Motor neuron (in vitro differentiated cells): ENCODE measurements around the gene NLRC5. TPM values are rescaled to one million over a fixed set of nuclear protein-coding genes. Genes with fewer than 3 reads are reported as not detected.
A peak's percentile ranks its signal among the peaks of the same experiment; 100 is the strongest.

Source experiments
- ATAC-seq, 8 experiments: fragments of 200-7000 bp; cut with Tn5 transposase; replicated peaks in 6 of 8; 2 replicates each; pipeline ENCODE4 v1.8.0; 2021; ENCODE audit warnings: mild to moderate bottlenecking in 8 of 8, moderate library complexity in 8 of 8
- H3K27ac ChIP-seq, 2 donors: fragments of 250-450 bp; sonication (Bioruptor Pico); 2 replicates each; pipeline ENCODE4 v1.9.0; 2021; ENCODE audit warnings: antibody characterized with exemption in 2 of 2, mild to moderate bottlenecking in 2 of 2, moderate library complexity in 1 of 2
- H3K4me1 ChIP-seq, 2 donors: fragments of 250-450 bp; sonication (Bioruptor Pico); replicated peaks in 1 of 2; 2 replicates each; pipeline ENCODE4 v1.6.1; 2021; ENCODE audit warnings: antibody characterized with exemption in 2 of 2, mild to moderate bottlenecking in 2 of 2, moderate library complexity in 1 of 2
- H3K4me3 ChIP-seq, 5 donors: fragments of 250-450 bp; sonication (Bioruptor Pico); 2 replicates each; pipeline ENCODE4 v1.9.0; 2021; ENCODE audit warnings: antibody characterized with exemption in 5 of 5, mild to moderate bottlenecking in 5 of 5, moderate library complexity in 4 of 5
- WGBS, 10 experiments: fragments of 450-650 bp; shearing (Covaris generic); methylation state at CpG; one replicate each; pipeline ENCODE4 v1.0.0; 2022; 5-methylcytosine and 5-hydroxymethylcytosine counted together
- in situ Hi-C, 9 experiments: fragments of 400-800 bp; cut with MboI; loops; one replicate each; pipeline ENCODE4 v1.15.0; 2021; ENCODE audit warnings: low sequenced_read_pairs in 9 of 9, low pct_unique_long_range_greater_than_20kb in 2 of 9; ENCODE audit not compliant: unreplicated experiment in 9 of 9
- total RNA-seq, 8 experiments: library from RNA; unstranded; fragments of 300-600 nt; gene quantifications; 2 replicates each; pipeline versions ENCODE4 v1.2.3 to v1.2.4, GENCODE V29; 2022

NLRC5 gene
- total RNA-seq, 8 experiments from 2014 or later = 0.16 to 38.8 (median 3.4) TPM

GRCh38 chr16:56950455-56950854, 38.9 kb upstream of the NLRC5 start:
- peak in 3 of 8 experiments; percentile 3 to 8 (median 7) for ATAC-seq
- in situ Hi-C loops = no loop called here
- H3K27ac ChIP-seq = no peak overlapping the region
- H3K4me3 ChIP-seq = no peak overlapping the region
- WGBS, 10 experiments = 74 to 100% (median 88%) methylated on average over 1 to 6 of the region's 7 CpGs; no CpG with 5 or more reads in 3 of the 10 experiments
- H3K4me1 ChIP-seq = peaks cover 0 to 3% of the 10 kb centered on the region in 2 donors

GRCh38 chr16:56950881-56951771, 38.2 kb upstream of the NLRC5 start:
- no peak overlapping the region for H3K4me3 ChIP-seq
- H3K4me1 ChIP-seq = peaks cover 0 to 3% of the 10 kb centered on the region in 2 donors
- in situ Hi-C loops = no loop called here
- peak; percentile 69 to 78 (median 74) for ATAC-seq
- 52 to 100% (median 76%) methylated on average over 1 to 8 of the region's 15 CpGs; no CpG with 5 or more reads in 3 of the 10 experiments for WGBS, 10 experiments
- H3K27ac ChIP-seq = no peak overlapping the region

DNA sequence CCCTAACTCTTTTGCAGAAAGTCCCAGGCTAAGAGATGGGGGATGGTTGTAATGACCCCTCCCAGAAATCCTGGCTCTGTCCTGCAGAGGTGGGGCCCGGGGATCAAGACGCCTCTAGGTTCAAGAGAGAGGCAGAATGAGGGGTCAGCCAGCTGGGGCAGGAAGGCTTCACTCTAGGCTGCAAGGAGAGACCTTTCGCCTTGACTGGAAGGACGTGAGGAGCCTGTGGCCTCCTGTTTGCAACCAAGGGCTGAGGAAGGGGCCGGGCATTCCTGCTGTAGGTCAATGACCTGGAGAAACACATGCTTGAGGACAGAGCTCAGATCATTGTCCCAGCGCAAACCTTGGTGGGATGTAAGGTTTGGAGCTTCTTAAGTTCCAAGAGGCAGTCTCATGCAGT, 36.4 kb upstream of the NLRC5 start:
- no peak overlapping the region for H3K4me3 ChIP-seq
- in situ Hi-C loops = no loop called here
- H3K27ac ChIP-seq = no peak overlapping the region
- WGBS, 10 experiments = 80 to 100% (median 90%) methylated on average over 1 to 2 of the region's 6 CpGs; no CpG with 5 or more reads in 5 of the 10 experiments
- peaks cover 0 to 3% of the 10 kb centered on the region in 2 donors for H3K4me1 ChIP-seq
- ATAC-seq = no peak

DNA sequence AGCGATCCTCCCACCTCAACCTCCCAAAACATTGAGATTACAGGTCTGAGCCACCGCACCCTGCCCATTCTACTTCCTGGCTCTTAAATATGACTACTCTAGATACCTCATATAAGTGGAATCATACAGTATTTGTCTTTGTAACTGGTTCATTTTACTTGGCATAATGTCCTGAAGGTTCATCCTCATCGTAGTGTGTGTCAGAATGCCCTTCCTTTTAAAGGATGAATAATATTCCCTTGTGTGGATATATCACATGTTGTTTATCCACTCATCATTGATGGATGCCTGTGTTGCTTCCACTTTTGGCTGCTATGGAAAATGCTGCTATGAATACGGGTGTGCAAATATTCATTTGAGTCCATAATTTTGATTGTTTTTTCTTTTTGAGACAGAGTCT, 33.3 kb upstream of the NLRC5 start:
- H3K4me1 ChIP-seq = peaks cover 0 to 6% of the 10 kb centered on the region in 2 donors

GRCh38 chr16:56956756-56957155, 32.6 kb upstream of the NLRC5 start:
- in situ Hi-C loops = no loop called here
- WGBS, 10 experiments = 0 to 100% (median 41%) methylated on average over 1 to 4 of the region's 4 CpGs; no CpG with 5 or more reads in 2 of the 10 experiments
- Histone ChIP-seq H3K4me3 (no peak overlapping the region), H3K4me1 (peaks cover 0 to 4% of the 10 kb centered on the region in 2 donors), H3K27ac (no peak overlapping the region)
- no peak for ATAC-seq

More for the DNA sequence above, 33.3 kb upstream of the NLRC5 start:
- no peak overlapping the region for H3K4me3 ChIP-seq
- in situ Hi-C loops = no loop called here
- no peak for ATAC-seq
- WGBS, 10 experiments = 38 to 100% (median 83%) methylated on average over 1 to 4 of the region's 4 CpGs; no CpG with 5 or more reads in 3 of the 10 experiments
- H3K27ac ChIP-seq = no peak overlapping the region

- peaks cover 0 to 4% of the 10 kb centered on the region in 2 donors for H3K4me1 ChIP-seq
- whole genome bisulfite sequencing, 10 experiments = 73 to 90% (median 84%) methylated on average over 2 to 7 of the region's 13 CpGs; no CpG with 5 or more reads in 5 of the 10 experiments
- in situ Hi-C loops = no loop called here
These were observed 28.6 kb upstream of the NLRC5 start for GRCh38 chr16:56960681-56961281.

GRCh38 chr16:56961386-56961785, 28.0 kb upstream of the NLRC5 start:
- in situ Hi-C loops = no loop called here

More at GRCh38 chr16:56960681-56961281, 28.6 kb upstream of the NLRC5 start:
- no peak overlapping the region for H3K27ac ChIP-seq
- H3K4me3 ChIP-seq = no peak overlapping the region
- ATAC-seq = peak in 5 of 8 experiments; percentile 23 to 37 (median 33)

DNA sequence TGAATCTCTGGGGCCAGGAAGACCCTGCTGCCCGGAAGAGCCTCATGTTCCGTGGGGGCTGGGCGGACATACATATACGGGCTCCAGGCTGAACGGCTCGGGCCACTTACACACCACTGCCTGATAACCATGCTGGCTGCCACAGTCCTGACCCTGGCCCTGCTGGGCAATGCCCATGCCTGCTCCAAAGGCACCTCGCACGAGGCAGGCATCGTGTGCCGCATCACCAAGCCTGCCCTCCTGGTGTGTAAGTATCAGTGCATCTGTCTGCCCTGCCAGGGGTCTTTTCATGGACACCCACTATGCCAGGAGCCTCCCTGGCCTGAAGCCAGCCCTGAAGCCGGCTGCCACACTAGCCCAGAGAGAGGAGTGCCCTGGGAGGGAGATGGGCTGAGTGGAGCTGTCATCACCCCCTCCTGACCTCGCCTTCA, 27.5 kb upstream of the NLRC5 start, which contains the start of gene CETP:
Gene CETP, plus strand, starts transcription at position 100 of the 431 bp plus-strand sequence. Its CDS starts 30 bp downstream, at position 130.
- peaks cover 0 to 4% of the 10 kb centered on the region in 2 donors for H3K4me1 ChIP-seq
- 67 to 80% (median 80%) methylated on average over 1 to 8 of the region's 12 CpGs; no CpG with 5 or more reads in 5 of the 10 experiments for WGBS, 10 experiments
- no peak within 1 kb of the TSS for H3K4me3 ChIP-seq
- in situ Hi-C loops = no loop called here
- no peak within 1 kb of the TSS for H3K27ac ChIP-seq
- peak in 1 of 8 experiments; percentile 16 for ATAC-seq

More at GRCh38 chr16:56961386-56961785, 28.0 kb upstream of the NLRC5 start:
- no peak overlapping the region for H3K4me3 ChIP-seq
- H3K4me1 ChIP-seq = peaks cover 0 to 4% of the 10 kb centered on the region in 2 donors
- 50 to 100% (median 83%) methylated on average over 1 to 3 of the region's 3 CpGs; no CpG with 5 or more reads in 2 of the 10 experiments for WGBS, 10 experiments
- H3K27ac ChIP-seq = no peak overlapping the region
- ATAC-seq = no peak

GRCh38 chr16:56964243-56965148, 24.9 kb upstream of the NLRC5 start:
- in situ Hi-C loops = no loop called here
- Histone ChIP-seq H3K4me1 (peaks cover 0 to 4% of the 10 kb centered on the region in 2 donors), H3K27ac (no peak overlapping the region), H3K4me3 (no peak overlapping the region)
- WGBS, 10 experiments = 37 to 100% (median 73%) methylated on average over 1 to 16 of the region's 30 CpGs; no CpG with 5 or more reads in 2 of the 10 experiments
- ATAC-seq = peak in 3 of 8 experiments; percentile 73 to 90 (median 82)

GRCh38 chr16:56965149-56966092, 23.9 kb upstream of the NLRC5 start:
- Histone ChIP-seq H3K4me3 (no peak overlapping the region), H3K4me1 (peaks cover 0 to 3% of the 10 kb centered on the region in 2 donors), H3K27ac (no peak overlapping the region)
- in situ Hi-C loops = no loop called here
- ATAC-seq = no peak
- WGBS, 10 experiments = 40 to 100% (median 79%) methylated on average over 1 to 10 of the region's 12 CpGs; no CpG with 5 or more reads in 2 of the 10 experiments

DNA sequence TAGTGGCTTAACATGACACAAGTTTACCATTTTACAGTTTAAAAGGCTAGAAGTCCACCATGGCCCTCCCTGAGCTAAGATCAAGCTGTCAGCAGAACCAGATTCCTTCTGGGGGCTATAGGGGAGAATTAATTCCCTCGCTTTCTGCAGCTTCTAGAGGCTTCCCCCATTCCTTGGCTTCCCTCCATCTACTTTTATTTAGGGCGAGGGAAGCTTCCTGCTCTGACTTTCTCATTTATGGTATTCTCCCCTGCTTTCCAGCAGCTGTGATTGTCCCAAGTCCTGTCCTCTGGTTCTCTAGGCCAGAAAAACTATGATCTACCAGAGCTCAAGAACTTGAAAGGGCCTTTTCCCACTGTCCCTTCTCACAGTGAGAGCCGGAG, 23.3 kb upstream of the NLRC5 start:
- in situ Hi-C loops = no loop called here
- 60 to 100% (median 88%) methylated on average over 1 to 3 of the region's 3 CpGs for WGBS, 10 experiments
- Histone ChIP-seq H3K4me3 (no peak overlapping the region), H3K4me1 (no peaks in the 10 kb centered on the region), H3K27ac (no peak overlapping the region)
- no peak for ATAC-seq
